Measurements from ENCODE around the gene TRAF1.

TRAF1 gene

DNA sequence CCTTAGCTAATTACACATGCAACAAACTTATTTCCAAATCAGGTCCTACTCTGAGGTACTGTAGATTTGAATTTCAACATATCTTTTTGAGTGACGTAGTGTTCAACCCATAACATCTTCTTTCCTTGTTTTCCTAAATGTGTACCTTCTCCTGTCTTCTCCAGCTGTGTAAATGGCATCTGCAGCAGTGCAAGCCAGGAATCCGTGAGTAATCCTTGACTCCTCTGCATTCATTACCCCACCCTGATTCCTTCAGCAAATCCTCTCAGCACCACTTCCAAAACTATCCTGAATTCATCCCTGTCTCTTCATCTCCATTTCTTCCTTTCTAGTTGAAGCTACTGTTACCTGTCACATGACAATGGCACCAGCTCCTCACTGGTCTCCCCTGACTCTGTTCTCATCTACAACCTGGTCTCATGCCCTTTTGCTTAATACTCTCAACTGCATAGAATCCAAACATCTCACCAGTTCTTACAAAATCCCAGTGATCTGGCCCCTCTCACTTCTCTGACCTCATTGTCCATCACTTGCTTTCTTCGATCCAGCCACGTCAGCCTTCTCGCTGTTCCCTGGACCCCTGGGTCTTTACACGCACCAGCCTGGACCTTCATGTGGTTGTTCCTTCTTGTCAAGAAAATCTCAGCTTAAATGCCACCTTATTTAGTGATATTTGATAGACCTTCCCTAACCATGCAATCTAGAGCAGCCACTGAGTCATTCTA, 14.6 kb upstream of the TRAF1 start:
- no peak for DNase-seq

DNA sequence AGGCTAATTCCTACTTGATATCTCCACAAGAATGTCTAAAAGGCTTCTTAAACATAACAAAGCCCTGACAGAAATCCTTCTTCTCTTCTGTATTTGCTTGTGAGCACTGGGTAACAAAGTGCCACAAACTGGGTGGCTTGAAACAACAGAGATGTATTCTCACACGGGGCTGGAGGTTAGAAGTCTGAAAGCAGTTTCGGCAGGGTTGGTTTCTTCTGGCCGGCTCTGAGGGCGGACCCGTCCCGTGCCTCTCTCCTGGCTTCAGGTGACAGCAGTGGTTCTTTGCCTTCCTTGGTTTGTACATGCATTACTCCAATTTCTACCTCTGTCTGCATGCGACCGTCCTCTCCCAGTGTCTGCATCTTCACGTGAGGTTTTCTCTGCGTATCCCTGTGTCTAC, 14.0 kb upstream of the TRAF1 start:
- no peak for DNase-seq

DNA sequence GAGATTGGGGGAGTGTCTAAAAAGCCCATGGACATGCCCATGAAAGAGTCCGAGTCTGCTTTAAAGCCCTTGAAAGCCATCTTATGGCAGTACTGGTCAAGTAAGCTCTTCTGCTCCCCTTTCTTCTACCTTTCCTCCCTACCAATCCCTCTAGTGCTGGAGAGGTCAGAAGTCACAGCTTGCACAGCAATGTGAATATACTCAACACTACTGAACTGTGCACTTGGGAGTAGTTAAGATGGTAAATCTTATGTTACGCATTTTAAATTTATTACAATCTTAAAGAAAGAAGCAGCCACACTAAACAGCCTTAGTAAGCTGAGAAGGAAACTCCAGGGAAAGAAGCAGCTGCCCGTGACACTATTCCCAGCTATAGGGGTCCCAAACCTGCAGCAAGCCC, 12.3 kb upstream of the TRAF1 start:
- no peak for DNase-seq

DNA sequence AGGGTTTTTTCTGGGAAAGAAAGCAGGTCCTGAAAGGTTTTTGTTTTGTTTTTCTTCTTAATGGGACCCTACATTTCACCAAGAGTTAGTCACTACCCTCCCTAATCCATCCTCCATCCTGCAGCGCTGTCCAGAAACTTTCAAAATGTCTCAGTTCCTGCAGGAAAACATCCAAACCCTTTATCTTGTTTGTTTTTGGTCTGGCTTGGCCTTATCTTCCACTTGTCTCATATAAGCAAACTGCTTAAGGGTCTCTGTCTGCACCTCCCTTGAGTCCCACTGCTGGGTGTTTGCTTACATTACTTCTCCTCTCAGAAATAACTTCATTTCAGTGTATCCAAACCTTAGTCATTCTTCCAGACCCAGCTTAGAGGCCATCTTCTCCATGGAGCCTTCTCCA, 11.0 kb upstream of the TRAF1 start:
- no peak for DNase-seq

DNA sequence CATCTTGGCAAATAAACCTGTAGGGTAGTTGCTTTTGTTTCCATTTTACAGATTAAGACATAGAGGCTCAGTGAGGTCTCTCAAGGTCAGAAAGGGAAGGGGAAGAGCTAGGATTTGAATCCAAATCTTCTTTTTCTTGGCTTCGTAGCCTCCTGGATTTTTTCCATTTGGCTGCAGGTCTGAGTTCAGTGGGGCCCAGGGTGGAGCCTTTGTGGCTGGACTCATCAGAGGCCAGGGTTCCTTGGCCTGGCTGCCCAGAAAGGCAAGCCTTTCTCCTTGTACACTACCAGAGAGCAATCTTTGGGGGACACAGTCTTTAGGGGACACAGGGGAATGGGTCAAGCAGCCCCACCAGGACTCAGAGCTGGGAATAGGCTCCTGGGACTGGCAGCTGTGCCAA, 10.5 kb upstream of the TRAF1 start:
- no peak for DNase-seq

DNA sequence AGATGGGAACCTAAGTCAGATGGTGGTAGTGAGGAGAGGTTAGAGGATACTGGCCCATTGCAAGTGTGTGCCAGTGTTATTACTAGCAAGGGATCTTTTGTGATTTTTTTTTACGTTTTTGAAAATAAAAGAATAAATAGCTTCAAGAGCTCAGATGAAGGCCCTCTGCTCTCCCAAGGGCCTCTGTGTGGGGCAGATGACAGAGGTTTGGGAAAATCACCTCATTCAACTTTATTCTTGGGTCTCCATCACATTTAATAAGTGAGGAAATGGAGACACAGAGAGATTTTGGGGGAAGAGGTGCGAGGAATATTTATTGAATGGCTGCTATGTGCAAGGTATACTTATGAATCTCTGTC, 10.1 kb upstream of the TRAF1 start:
- DNase-seq, result no peak

DNA sequence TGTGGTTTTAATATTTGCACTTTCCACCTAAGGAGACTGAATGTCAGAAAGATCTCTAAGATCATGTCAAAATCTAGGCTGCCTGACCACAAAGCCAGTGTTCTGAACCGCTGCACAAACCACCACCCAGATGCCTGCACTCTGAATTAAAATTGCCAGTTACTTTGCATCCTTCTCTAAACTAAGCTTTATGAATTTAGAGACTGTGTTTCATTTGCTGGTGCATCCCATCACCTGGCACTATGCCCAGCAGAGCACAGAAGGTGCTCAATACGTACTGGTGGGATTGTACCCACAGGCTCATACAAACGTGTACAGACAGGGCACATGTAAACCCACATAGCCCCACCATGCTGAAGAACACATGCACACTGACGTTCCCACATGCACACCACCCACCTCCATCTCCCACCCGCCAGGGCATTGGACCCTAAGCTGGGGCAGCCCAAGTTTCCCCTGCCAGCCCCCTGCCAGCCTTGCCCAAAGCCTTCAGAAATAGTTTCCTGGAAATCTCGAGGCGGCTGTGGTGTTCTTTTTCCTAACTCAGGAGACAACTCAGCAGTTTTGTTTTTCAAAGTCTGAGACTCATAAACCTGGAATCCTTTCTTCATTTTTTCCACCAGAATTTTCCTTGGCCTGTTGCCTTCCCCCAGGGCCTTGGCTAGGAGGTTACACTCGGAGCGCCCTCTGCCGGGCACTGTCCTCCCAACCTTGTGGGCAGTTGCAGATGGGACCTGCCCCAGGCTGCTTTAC, 9.6 kb upstream of the TRAF1 start:
- DNase-seq, result peak in 55 of 56 donors; percentile 22 to 94 (median 71)

DNA sequence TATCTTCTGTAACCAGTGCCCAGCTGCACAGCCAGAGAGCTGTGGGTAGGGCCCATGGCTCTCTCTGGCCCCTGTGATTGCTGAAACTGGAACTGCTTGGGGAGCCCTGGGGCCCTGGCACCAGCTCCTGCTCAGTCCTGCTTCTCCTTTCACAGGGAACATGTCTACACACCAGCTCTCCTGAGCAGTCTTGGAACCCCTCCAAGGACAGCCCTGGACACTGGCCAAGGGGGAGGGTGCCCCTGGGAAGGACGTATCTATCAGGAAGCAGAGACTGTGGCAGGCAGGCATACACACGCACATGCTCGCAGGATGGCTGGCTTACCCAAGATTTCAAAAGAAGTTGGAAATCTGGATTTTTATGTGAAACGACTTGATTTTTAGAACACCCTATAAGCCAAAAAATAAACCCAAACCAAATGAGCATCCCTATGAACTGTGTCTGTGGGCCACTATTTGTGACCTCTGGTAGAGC, 8.8 kb upstream of the TRAF1 start:
- peak in 54 of 56 donors; percentile 35 to 91 (median 76) for DNase-seq

DNA sequence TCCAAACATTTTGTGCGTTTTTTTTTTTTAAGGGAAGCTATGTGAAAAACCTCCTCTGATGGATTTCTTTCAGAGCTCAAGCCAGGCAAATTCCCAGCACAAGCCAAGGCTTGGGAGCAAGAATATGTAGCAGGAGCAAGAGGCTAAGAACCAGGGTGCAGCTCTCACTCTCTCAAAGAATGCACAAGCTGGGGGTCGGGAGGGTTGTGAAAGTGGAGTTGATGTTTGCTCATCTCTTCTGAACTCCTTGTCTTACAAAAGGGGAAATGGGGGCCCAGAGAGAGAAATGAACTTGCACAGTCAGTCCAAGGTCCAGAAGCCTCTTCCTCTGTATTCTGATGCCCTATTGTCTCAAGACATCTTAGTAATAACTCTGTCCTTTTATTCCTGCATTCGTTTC, 7.7 kb upstream of the TRAF1 start:
- DNase-seq, result peak in 1 of 56 donors; percentile 5

DNA sequence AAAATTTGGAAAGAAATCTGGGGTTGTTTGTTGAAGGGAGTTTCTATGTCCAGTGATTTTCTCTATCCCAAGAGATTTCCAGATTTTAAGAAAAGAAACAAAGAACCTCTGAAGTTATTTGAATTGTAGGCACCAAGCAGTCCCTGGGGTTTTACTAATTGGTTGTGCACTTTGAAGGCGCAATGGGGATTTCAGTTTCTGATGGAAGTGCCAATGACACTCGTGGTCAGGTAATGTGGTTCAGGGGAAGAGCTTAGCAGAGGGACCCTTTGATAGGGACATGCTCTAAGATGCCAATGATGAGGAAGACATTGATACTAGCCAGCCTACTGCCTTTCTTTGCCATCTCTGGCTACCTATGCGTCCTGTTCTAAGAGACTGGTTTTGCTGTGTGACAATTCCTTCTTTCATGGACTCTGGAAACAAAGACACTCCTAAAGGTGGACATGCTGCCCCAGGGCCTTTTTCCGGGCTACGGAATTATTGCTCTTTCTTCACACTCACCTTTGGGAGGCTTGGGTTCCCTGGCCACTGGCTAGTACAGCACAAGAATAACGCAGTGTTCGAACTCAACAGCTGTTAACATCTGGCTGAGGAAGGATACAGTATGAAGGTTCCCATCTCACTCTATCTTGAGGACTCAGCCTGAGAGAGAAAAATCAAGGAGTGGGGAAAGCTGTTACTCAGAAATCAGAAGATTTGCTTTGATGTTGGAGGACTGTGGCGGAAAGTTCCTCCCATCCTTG, 6.9 kb upstream of the TRAF1 start:
- no peak for DNase-seq

DNA sequence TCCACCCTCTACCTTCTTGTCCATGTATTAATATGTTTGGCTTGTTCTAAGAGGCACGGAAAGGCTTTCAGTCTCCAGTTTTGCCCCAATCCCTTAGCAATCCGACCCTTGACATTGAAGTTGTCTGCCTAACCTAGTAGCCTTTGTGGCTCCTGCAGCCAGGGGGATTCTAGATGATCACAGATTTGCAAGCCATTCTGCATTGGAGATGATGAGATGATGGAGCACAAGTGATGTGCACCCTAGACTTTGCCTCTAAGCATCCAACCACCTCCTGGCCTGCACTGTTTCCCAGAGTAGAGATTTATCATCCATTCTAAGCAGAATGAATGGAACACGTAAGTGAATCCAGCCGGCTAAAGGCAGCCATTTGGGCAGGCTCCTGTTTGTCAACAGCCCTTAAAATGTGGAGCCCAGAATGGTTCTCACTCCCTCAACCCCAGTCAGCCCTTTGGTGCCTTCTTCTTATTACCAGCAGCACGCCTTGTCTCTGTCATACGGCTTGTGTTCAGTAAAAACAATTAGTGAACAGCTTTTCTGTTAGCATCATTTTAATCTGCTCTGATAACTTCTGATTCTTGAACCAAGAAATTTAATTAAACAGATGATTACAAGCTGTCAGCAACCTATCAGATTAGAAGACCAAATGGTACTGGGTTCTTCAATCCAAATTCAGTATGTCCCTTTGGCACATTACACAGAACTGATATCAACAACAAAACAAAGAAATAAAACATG, 5.7 kb upstream of the TRAF1 start:
- DNase-seq, result peak in 1 of 56 donors; percentile 15

DNA sequence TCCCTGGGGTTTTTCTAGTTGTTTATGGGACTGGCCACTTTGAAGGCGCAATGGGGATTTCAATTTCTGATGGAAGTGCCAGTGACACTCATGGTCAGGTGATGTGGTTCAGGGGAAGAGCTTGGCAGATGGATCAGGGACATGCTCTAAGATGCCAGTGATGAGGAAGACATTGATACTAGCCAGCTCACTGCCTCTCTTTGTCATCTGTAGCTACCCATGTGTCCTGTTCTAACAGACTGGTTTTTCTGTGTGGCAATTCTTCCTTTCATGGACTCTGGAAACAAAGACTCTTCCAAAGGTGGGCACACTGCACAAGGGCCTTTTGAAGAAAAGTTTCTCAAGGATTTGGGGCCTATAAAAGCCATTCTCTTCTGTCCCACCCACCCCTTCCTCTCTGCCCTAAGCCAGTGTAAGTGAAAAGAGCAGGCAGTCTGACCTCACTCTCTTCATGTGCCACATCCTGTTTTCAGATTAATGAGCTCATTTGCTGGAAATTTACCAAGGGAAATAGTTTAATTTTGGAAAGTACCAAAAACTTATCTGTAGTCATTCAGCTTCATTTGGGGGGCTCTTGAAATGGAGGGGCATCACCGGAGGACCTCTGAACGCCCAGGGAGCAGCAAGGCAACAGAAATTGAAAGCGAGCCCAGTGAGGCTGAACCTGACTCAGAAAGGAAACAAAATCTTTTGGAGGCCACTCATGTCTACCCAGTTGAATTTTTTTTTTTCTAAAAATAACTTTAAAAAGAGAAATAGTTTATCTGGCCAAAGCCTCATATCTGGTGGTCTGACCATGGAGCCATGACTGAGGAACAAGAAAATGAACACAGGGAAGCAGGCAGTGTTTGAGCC, 4.9 kb upstream of the TRAF1 start:
- peak in 3 of 56 donors; percentile 6 to 37 (median 35) for DNase-seq

DNA sequence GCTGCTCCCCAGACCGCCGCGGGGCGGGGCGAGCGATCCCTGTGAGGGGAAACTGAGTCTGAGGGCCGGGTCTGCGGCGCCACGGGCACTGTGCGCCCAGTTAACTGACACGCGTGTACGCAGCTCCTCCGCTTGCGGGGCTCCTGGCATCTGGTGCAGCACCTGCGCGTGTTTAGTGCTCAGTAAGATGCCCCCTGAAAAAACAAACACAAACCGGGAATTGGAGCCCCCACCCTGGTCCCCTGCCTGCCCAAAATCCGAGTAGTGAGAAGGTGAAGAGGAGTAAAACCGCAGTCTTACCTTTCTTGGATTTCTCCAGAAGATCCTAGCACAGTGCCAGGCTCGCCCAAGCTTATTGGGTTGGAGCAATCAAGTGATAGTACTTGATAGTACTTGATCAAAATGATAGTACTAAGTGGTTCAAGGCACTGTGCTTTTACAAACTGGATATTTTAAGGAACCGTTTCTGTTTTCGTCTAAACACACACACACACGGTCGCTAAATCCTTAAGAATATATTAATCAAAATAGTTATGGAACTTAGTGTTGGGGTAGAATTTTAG, 2.7 kb upstream of the TRAF1 start:
- DNase-seq, result peak in 2 of 56 donors; percentile 14 to 39

DNA sequence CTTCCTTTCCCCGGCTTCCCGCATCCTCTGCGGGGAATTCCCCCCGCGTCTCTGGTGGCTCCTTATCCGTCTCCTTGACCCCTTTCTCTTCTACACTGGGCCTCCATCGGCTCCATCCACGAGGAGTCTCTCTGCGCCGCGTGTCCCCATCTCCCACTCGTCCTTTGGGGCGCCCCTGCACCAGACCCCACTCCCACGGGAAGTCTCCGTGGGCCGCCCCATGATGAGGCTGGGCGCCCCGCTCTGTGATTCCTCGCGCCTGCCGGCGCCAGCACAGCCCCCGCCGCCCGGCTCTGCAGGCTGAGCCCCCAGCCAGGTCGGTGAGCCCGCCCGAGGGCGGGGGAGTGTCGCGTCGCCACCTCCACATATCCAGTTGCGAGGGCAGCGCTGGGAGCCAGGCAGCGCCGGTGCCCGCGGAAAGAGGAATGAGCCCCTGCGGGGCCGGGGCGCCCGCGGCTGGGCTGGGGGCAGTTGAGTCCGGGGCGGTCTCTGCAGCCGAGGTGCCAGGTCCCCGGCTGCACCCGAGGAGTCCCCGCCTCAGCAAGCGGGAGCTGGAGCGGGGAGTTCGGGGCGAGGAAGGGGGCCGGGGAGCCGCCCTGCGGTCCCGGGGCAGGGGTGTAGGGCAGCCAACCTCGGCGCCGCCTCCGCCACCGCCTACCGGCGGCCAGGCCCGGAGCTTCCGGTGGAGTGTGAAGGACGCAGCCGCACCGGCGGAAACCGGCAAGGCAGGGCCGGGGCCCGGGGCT, 2.1 kb upstream of the TRAF1 start:
- DNase-seq, result peak in 40 of 56 donors; percentile 16 to 73 (median 46)

DNA sequence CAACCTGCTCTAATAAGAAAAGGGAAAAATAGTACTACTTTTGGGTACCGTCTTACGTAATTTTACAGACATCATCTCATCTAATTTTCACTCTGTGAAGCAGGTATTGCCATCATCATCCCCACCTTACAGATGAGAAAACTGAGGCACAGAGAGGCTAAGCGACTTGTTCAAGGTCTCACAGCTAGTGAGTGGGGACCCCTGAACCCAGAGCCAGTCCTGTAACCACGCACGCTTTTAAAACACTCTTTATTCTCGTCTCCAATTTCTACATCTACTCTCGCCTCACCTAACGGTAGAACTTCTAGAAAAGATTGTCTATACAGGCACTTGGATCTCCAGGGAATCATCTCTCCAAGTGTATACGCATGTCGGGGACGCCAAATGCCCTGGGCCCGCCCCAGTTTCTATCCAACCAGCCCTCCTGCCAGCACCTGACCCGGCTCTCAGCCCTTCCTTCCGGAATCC, 1.5 kb upstream of the TRAF1 start:
- no peak for DNase-seq

DNA sequence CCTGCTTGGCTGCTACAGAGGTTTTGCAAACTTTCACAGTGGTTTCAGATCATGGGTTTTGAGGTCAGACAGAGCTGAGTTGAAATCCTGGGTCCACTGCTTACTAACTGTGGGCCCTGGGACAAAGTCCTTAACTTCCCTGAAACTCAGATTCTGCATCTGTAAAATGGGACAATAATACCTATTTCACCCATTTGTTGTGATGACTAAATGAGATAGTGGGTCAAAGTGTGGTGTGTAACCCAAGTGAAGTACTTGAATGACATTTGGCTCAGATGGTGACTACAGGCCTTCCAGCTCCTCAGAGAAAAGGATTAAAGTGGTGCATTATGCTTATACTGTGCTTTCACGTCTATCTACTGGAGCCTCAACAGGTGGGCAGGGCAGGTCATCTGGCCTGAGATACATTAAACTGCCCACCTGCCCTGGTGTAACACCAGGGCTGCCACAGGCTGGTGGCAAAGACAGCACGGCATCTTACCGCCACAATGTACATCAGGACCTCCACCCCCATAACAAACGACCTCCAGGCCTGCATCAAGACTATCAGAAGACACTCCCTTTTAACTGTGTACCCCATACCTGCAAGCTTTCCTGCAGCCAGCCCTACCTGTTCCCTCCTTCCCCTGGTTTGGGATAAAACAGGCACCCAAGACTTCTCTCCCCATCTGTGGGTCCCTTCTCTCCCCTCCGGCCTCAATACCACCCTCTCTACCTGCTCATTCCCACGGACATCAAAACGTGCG, 846 bp upstream of the TRAF1 start:
- DNase-seq, result no peak

DNA sequence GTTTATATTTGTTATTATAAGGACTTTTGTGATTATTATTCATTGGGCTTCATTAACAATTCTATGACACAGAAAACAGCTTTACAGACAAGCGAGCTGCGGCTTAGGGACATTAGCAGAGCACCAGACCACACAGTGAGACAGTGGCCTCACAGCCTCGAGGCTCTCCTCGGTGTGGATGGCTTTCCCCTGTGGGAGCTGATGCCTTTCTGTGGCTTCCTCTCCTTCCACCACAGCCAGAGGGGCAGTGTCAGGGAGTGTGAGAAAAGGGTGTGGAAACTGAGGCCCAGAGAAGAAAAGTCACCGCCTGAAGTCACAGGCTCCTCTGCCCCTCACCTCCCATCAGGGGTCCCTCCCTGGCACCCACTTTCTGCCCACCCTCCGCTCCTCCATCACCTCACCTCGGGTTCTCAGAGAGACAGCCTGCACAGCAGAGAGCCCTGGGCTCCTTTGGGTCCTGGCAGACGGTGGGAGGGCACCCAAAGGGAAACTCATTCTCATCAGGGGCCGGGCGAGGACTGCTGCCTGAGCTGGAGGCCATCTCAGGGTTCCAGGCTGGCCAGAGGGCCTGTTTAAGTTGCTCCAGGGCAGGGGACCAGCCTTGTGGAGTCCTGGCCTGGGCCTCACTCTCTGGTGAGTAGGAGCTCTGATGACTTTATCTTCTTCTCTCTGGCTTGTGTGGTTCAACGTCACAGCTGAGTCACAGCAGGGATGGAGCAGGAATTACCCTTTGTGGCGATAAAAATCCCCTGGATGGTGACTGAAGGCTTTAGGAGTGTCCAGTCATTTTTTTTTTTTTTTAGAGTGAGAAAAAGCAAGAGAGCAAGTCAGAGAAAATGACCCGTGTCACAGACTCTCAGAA, 830 bp downstream of the TRAF1 start:
- DNase-seq, result no peak

Measured in amygdala (tissue), 56 donors.